SK-N-SH treated with all-trans-retinoic acid at 6 μM for 48 hours (cell line): ENCODE data around the gene OR10K2.

Experiments used
- ATAC-seq: fragments of 200-7000 bp; cut with Tn5 transposase; 3 replicates; pipeline ENCODE4 v1.9.1; 2020; ENCODE audit warnings: mild to moderate bottlenecking, moderate library complexity
- ARNTL ChIP-seq: fragments of 450-650 bp; formaldehyde crosslinking; IDR thresholded peaks from 2 replicates; pipeline ENCODE4 v1.5.0; 2020; ENCODE audit warnings: low read depth, mild to moderate bottlenecking, moderate library complexity, borderline replicate concordance
- BACH2 ChIP-seq: fragments of 250-450 bp; sonication (Bioruptor Pico); IDR thresholded peaks from 2 replicates; pipeline ENCODE4 v1.9.0; 2021; ENCODE audit warnings: mild to moderate bottlenecking, borderline replicate concordance
- CSDC2 ChIP-seq: fragments of 250-450 bp; sonication (Bioruptor Pico); IDR thresholded peaks from 2 replicates; pipeline ENCODE4 v1.5.0; 2020; ENCODE audit warnings: mild to moderate bottlenecking, moderate library complexity
- ESRRG ChIP-seq: fragments of 250-450 bp; sonication (Bioruptor Pico); IDR thresholded peaks from 2 replicates; pipeline ENCODE4 v1.6.1; 2021; ENCODE audit warnings: mild to moderate bottlenecking
- GLIS3 ChIP-seq: fragments of 250-450 bp; sonication (Bioruptor Pico); IDR thresholded peaks from 2 replicates; pipeline ENCODE4 v1.5.0; 2020; ENCODE audit warnings: mild to moderate bottlenecking, moderate library complexity
- ISL1 ChIP-seq: fragments of 250-450 bp; sonication (Bioruptor Pico); IDR thresholded peaks from 2 replicates; pipeline ENCODE4 v2.1.2; 2022; ENCODE audit warnings: mild to moderate bottlenecking, moderate library complexity
- OSR1 ChIP-seq: fragments of 250-450 bp; sonication (Bioruptor Pico); IDR thresholded peaks from 2 replicates; pipeline ENCODE4 v1.8.0; 2022; ENCODE audit warnings: moderate library complexity, mild to moderate bottlenecking, inconsistent platforms
- PPARA ChIP-seq: fragments of 250-450 bp; sonication (Bioruptor Pico); IDR thresholded peaks from 2 replicates; pipeline ENCODE4 v1.5.0; 2020; ENCODE audit warnings: mild to moderate bottlenecking, borderline replicate concordance
- RARB ChIP-seq: fragments of 250-450 bp; sonication (Bioruptor Pico); IDR thresholded peaks from 2 replicates; pipeline ENCODE4 v1.8.0; 2021; ENCODE audit warnings: mild to moderate bottlenecking, moderate library complexity
- TCF4 ChIP-seq: fragments of 250-450 bp; sonication (Bioruptor Pico); IDR thresholded peaks from 2 replicates; pipeline ENCODE4 v1.8.0; 2021; ENCODE audit warnings: mild to moderate bottlenecking, moderate library complexity, borderline replicate concordance
- TOX ChIP-seq: fragments of 250-450 bp; sonication (Bioruptor Pico); IDR thresholded peaks from 2 replicates; pipeline ENCODE4 v1.8.0; 2021; ENCODE audit warnings: mild to moderate bottlenecking, moderate library complexity, borderline replicate concordance
- ZC3H10 ChIP-seq: fragments of 250-450 bp; sonication (Bioruptor Pico); IDR thresholded peaks from 2 replicates; pipeline ENCODE4 v1.5.1; 2021; ENCODE audit warnings: mild to moderate bottlenecking, moderate library complexity
- ZFP3 ChIP-seq: fragments of 250-450 bp; sonication (Bioruptor Pico); IDR thresholded peaks from 2 replicates; pipeline ENCODE4 v1.5.0; 2020; ENCODE audit warnings: mild to moderate bottlenecking, moderate library complexity
- ZFP30 ChIP-seq: fragments of 450-650 bp; formaldehyde crosslinking; IDR thresholded peaks from 2 replicates; pipeline ENCODE4 v1.5.0; 2022; ENCODE audit warnings: mild to moderate bottlenecking, moderate library complexity
- ZNF565 ChIP-seq: fragments of 450-650 bp; formaldehyde crosslinking; conservative IDR thresholded peaks from 2 replicates; pipeline ENCODE4 v1.5.0; 2020; ENCODE audit warnings: low read depth, mild to moderate bottlenecking, moderate library complexity
- ZNF70 ChIP-seq: fragments of 450-650 bp; formaldehyde crosslinking; IDR thresholded peaks from 2 replicates; pipeline ENCODE4 v1.5.0; 2020; ENCODE audit warnings: mild to moderate bottlenecking, moderate library complexity
- ZNF8 ChIP-seq: fragments of 450-650 bp; formaldehyde crosslinking; IDR thresholded peaks from 2 replicates; pipeline ENCODE4 v1.5.0; 2020; ENCODE audit warnings: mild to moderate bottlenecking, moderate library complexity
- TF ChIP-seq, protein P1 (sequence below): fragments of 250-450 bp; sonication (Bioruptor Pico); IDR thresholded peaks from 2 replicates; pipeline ENCODE4 v1.5.1; 2020; ENCODE audit warnings: low read depth, mild to moderate bottlenecking, moderate library complexity
- TF ChIP-seq, protein P2 (sequence below): fragments of 250-450 bp; sonication (Bioruptor Pico); IDR thresholded peaks from 2 replicates; pipeline ENCODE4 v1.8.0; 2020; ENCODE audit warnings: mild to moderate bottlenecking, moderate library complexity, borderline replicate concordance
- TF ChIP-seq, protein P3 (sequence below): fragments of 250-450 bp; sonication (Bioruptor Pico); IDR thresholded peaks from 2 replicates; pipeline ENCODE4 v1.5.0; 2020; ENCODE audit warnings: mild to moderate bottlenecking, moderate library complexity
- TF ChIP-seq, protein P4 (sequence below): fragments of 250-450 bp; sonication (Bioruptor Pico); IDR thresholded peaks from 2 replicates; pipeline ENCODE4 v1.8.0; 2021; ENCODE audit warnings: low read depth, mild to moderate bottlenecking, moderate library complexity, borderline replicate concordance
- TF ChIP-seq, protein P5 (sequence below): fragments of 250-450 bp; sonication (Bioruptor Pico); IDR thresholded peaks from 2 replicates; pipeline ENCODE4 v1.5.1; 2021; ENCODE audit warnings: mild to moderate bottlenecking, moderate library complexity

The OR10K2 gene

DNA sequence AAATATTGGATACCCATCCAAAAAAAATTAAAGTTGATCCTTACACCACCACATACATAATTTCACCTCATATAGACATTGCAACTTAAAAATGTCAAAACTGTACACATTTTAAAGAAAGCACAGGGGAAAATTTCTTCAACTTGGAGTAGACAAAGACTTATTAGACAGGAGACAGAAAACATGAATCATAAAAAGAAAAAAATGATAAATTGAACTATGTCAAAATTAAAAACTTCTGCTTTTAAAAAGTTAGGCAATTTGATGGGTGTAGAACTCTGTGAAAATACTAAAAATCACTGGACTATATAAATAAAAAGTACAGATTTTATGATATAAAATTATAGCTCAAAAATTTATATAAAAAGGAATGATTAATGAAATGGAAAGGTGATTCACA lies 31.2 kb upstream of the OR10K2 start:
- TF ChIP-seq, protein P1, sequence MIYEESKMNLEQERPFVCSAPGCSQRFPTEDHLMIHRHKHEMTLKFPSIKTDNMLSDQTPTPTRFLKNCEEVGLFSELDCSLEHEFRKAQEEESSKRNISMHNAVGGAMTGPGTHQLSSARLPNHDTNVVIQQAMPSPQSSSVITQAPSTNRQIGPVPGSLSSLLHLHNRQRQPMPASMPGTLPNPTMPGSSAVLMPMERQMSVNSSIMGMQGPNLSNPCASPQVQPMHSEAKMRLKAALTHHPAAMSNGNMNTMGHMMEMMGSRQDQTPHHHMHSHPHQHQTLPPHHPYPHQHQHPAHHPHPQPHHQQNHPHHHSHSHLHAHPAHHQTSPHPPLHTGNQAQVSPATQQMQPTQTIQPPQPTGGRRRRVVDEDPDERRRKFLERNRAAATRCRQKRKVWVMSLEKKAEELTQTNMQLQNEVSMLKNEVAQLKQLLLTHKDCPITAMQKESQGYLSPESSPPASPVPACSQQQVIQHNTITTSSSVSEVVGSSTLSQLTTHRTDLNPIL (CRISPR knock-in tag): no peak
- TF ChIP-seq, protein P2, sequence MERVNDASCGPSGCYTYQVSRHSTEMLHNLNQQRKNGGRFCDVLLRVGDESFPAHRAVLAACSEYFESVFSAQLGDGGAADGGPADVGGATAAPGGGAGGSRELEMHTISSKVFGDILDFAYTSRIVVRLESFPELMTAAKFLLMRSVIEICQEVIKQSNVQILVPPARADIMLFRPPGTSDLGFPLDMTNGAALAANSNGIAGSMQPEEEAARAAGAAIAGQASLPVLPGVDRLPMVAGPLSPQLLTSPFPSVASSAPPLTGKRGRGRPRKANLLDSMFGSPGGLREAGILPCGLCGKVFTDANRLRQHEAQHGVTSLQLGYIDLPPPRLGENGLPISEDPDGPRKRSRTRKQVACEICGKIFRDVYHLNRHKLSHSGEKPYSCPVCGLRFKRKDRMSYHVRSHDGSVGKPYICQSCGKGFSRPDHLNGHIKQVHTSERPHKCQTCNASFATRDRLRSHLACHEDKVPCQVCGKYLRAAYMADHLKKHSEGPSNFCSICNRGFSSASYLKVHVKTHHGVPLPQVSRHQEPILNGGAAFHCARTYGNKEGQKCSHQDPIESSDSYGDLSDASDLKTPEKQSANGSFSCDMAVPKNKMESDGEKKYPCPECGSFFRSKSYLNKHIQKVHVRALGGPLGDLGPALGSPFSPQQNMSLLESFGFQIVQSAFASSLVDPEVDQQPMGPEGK (CRISPR knock-in tag): no peak
- TF ChIP-seq CSDC2 (CRISPR knock-in tag) (no peak), ARNTL (CRISPR knock-in tag) (no peak), TOX (CRISPR knock-in tag) (no peak), ZFP3 (no peak), PPARA (CRISPR knock-in tag) (no peak), BACH2 (no peak), ESRRG (CRISPR knock-in tag) (no peak), TCF4 (no peak), OSR1 (no peak), ZNF8 (no peak), ZC3H10 (CRISPR knock-in tag) (no peak), ISL1 (CRISPR knock-in tag) (no peak), ZNF70 (CRISPR knock-in tag) (no peak), ZNF565 (no peak), GLIS3 (CRISPR knock-in tag) (no peak)
- TF ChIP-seq, protein P3, sequence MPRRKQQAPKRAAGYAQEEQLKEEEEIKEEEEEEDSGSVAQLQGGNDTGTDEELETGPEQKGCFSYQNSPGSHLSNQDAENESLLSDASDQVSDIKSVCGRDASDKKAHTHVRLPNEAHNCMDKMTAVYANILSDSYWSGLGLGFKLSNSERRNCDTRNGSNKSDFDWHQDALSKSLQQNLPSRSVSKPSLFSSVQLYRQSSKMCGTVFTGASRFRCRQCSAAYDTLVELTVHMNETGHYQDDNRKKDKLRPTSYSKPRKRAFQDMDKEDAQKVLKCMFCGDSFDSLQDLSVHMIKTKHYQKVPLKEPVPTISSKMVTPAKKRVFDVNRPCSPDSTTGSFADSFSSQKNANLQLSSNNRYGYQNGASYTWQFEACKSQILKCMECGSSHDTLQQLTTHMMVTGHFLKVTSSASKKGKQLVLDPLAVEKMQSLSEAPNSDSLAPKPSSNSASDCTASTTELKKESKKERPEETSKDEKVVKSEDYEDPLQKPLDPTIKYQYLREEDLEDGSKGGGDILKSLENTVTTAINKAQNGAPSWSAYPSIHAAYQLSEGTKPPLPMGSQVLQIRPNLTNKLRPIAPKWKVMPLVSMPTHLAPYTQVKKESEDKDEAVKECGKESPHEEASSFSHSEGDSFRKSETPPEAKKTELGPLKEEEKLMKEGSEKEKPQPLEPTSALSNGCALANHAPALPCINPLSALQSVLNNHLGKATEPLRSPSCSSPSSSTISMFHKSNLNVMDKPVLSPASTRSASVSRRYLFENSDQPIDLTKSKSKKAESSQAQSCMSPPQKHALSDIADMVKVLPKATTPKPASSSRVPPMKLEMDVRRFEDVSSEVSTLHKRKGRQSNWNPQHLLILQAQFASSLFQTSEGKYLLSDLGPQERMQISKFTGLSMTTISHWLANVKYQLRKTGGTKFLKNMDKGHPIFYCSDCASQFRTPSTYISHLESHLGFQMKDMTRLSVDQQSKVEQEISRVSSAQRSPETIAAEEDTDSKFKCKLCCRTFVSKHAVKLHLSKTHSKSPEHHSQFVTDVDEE (CRISPR knock-in tag): no peak
- TF ChIP-seq, protein P4, sequence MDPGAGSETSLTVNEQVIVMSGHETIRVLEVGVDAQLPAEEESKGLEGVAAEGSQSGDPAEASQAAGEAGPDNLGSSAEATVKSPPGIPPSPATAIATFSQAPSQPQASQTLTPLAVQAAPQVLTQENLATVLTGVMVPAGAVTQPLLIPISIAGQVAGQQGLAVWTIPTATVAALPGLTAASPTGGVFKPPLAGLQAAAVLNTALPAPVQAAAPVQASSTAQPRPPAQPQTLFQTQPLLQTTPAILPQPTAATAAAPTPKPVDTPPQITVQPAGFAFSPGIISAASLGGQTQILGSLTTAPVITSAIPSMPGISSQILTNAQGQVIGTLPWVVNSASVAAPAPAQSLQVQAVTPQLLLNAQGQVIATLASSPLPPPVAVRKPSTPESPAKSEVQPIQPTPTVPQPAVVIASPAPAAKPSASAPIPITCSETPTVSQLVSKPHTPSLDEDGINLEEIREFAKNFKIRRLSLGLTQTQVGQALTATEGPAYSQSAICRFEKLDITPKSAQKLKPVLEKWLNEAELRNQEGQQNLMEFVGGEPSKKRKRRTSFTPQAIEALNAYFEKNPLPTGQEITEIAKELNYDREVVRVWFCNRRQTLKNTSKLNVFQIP: no peak
- TF ChIP-seq, protein P5, sequence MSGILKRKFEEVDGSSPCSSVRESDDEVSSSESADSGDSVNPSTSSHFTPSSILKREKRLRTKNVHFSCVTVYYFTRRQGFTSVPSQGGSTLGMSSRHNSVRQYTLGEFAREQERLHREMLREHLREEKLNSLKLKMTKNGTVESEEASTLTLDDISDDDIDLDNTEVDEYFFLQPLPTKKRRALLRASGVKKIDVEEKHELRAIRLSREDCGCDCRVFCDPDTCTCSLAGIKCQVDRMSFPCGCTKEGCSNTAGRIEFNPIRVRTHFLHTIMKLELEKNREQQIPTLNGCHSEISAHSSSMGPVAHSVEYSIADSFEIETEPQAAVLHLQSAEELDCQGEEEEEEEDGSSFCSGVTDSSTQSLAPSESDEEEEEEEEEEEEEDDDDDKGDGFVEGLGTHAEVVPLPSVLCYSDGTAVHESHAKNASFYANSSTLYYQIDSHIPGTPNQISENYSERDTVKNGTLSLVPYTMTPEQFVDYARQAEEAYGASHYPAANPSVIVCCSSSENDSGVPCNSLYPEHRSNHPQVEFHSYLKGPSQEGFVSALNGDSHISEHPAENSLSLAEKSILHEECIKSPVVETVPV (CRISPR knock-in tag): no peak
- TF ChIP-seq, all 23 proteins: peak for 0
- no peak for ATAC-seq

DNA sequence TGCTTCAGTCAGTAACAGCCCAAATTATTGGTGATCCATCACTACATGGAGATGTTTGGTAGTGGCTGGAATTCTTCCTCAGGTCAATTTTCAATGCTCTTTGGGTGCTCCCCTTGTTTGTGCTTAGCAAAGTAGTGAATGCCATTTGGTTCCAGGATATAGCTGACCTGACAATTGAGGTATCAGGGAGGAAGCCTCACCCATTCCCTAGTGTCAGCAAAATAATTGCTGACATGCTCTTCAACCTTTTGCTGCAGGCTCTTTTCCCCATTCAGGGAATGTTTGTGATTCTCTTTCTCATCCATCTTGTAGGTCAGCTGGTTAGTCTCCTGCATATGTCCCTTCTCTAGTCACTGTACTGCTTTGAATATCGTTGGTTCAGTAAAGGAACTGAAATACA lies 28.5 kb upstream of the OR10K2 start:
- ATAC-seq: no peak
- TF ChIP-seq, protein P1 (CRISPR knock-in tag): no peak
- no peak for TF ChIP-seq ARNTL (CRISPR knock-in tag)
- TF ChIP-seq, protein P2 (CRISPR knock-in tag): no peak
- no peak for TF ChIP-seq ZFP30 (CRISPR knock-in tag)
- TF ChIP-seq, protein P4: no peak
- no peak for TF ChIP-seq PPARA (CRISPR knock-in tag)
- TF ChIP-seq RARB (CRISPR knock-in tag): no peak
- TF ChIP-seq OSR1: no peak
- no peak for TF ChIP-seq BACH2
- TF ChIP-seq, protein P5 (CRISPR knock-in tag): no peak
- TF ChIP-seq ISL1 (CRISPR knock-in tag): no peak
- TF ChIP-seq ESRRG (CRISPR knock-in tag): no peak
